Esophagus muscularis mucosa (tissue), 4 donors: Measurements from ENCODE around the gene MCF2L2.

Experiments
- EP300 ChIP-seq: sonication (generic); formaldehyde crosslinking; IDR thresholded peaks from one replicate; pipeline ENCODE4 v1.6.1; 2017; ENCODE audit warnings: antibody characterized with exemption
- POLR2A ChIP-seq: fragments of 450-650 bp; IDR thresholded peaks from one replicate; pipeline ENCODE4 v1.6.1; 2017; ENCODE audit warnings: antibody characterized with exemption, moderate library complexity, mild to moderate bottlenecking, low read depth
- POLR2AphosphoS5 ChIP-seq, 2 donors: sonication (generic); formaldehyde crosslinking; IDR thresholded peaks; one replicate each; pipeline ENCODE4 v1.6.1; 2017; ENCODE audit warnings: antibody characterized with exemption in 2 of 2
- TF ChIP-seq, protein P1 (sequence below), 3 experiments: fragments of 200-600 bp in 2 of 3; fragments of 450-650 bp in 1 of 3; sonication (generic) in 2 of 3; IDR thresholded peaks; one replicate each; pipeline ENCODE4 v1.5.1; 2017 to 2019; ENCODE audit warnings: antibody characterized with exemption in 3 of 3, mild to moderate bottlenecking in 2 of 3, moderate library complexity in 1 of 3

DNA sequence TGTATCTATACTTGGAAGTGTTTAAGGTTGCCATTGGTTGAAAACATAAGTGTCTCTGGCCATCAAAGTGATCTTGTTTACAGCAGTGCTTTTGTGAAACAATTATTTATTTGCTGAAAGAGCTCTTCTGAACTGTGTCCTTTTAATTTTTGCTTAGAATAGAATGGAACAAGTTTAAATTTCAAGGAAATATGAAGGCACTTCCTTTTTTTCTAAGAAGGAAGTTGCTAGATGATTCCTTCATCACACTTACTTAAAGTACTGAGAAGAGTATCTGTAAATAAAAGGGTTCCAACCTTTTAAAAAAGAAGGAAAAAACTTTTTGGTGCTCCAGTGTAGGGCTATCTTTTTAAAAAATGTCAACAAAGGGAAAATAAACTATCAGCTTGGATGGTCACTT lies 155.6 kb downstream of the MCF2L2 start:
- TF ChIP-seq, protein P1, sequence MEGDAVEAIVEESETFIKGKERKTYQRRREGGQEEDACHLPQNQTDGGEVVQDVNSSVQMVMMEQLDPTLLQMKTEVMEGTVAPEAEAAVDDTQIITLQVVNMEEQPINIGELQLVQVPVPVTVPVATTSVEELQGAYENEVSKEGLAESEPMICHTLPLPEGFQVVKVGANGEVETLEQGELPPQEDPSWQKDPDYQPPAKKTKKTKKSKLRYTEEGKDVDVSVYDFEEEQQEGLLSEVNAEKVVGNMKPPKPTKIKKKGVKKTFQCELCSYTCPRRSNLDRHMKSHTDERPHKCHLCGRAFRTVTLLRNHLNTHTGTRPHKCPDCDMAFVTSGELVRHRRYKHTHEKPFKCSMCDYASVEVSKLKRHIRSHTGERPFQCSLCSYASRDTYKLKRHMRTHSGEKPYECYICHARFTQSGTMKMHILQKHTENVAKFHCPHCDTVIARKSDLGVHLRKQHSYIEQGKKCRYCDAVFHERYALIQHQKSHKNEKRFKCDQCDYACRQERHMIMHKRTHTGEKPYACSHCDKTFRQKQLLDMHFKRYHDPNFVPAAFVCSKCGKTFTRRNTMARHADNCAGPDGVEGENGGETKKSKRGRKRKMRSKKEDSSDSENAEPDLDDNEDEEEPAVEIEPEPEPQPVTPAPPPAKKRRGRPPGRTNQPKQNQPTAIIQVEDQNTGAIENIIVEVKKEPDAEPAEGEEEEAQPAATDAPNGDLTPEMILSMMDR (IDR thresholded peaks at IDR 0.05) = no peak
- no peak for TF ChIP-seq EP300
- TF ChIP-seq POLR2A = no peak
- no peak for TF ChIP-seq POLR2AphosphoS5 (IDR thresholded peaks at IDR 0.05)
